WTC11 (cell line): Measurements from ENCODE around the gene CWF19L2. TPM values are rescaled to one million over a fixed set of nuclear protein-coding genes. Genes with fewer than 3 reads are reported as not detected.

Source experiments
- ATAC-seq: fragments of 200-7000 bp; cut with Tn5 transposase; 2 replicates; pipeline ENCODE4 v1.10.0; 2021; ENCODE audit warnings: mild to moderate bottlenecking, moderate library complexity
- CTCF ChIA-PET: fragments of 300-600 bp; sonication (Branson Sonifier 250); formaldehyde crosslinking; loops from one replicate; lab custom pipeline; 2021; ENCODE audit warnings: antibody characterized with exemption; lab: Charles Lee
- POLR2A ChIA-PET: fragments of 350-600 bp; sonication (Branson Sonifier 250); formaldehyde crosslinking; loops from one replicate; lab custom pipeline; 2021; ENCODE audit warnings: antibody characterized with exemption; lab: Charles Lee
- DNase-seq: peaks from one replicate; pipeline ENCODE4 v3.0.0; 2021; ENCODE audit warnings: low spot score
- H3K27ac Mint-ChIP-seq: 2 replicates; pipeline ENCODE4 v1.8.0; 2021; ENCODE audit warnings: mixed read lengths
- H3K27me3 Mint-ChIP-seq: 2 replicates; pipeline ENCODE4 v1.8.0; 2021; ENCODE audit warnings: low read depth, mild to moderate bottlenecking, moderate library complexity, mixed read lengths
- H3K36me3 Mint-ChIP-seq: 2 replicates; pipeline ENCODE4 v1.8.0; 2021; ENCODE audit warnings: mixed read lengths
- H3K4me1 Mint-ChIP-seq: 2 replicates; pipeline ENCODE4 v1.8.0; 2022; ENCODE audit warnings: mixed read lengths
- H3K4me3 Mint-ChIP-seq: 2 replicates; pipeline ENCODE4 v1.8.0; 2021; ENCODE audit warnings: mild to moderate bottlenecking, moderate library complexity, mixed read lengths
- H3K9me3 Mint-ChIP-seq: 2 replicates; pipeline ENCODE4 v1.8.0; 2021; ENCODE audit warnings: mixed read lengths
- AFF4 ChIP-seq: sonication (generic); formaldehyde crosslinking; IDR thresholded peaks from 2 replicates; pipeline ENCODE4 v1.8.1; 2023; ENCODE audit warnings: mild to moderate bottlenecking, missing genetic modification reagents, borderline replicate concordance
- ATF6 ChIP-seq: sonication (generic); formaldehyde crosslinking; IDR thresholded peaks from 2 replicates; pipeline ENCODE4 v1.8.1; 2023; ENCODE audit warnings: mild to moderate bottlenecking, missing genetic modification reagents
- CREB1 ChIP-seq: sonication (generic); formaldehyde crosslinking; IDR thresholded peaks from 2 replicates; pipeline ENCODE4 v1.8.0; 2023; ENCODE audit warnings: mild to moderate bottlenecking, missing genetic modification reagents
- CTCF ChIP-seq: fragments of 200-600 bp; IDR thresholded peaks from 2 replicates; pipeline ENCODE4 v1.8.0; 2022; ENCODE audit warnings: antibody characterized with exemption
- ESRRA ChIP-seq: sonication (generic); formaldehyde crosslinking; IDR thresholded peaks from 2 replicates; pipeline ENCODE4 v1.8.1; 2022; ENCODE audit warnings: mild to moderate bottlenecking, missing genetic modification reagents, borderline replicate concordance
- ETV6 ChIP-seq: sonication (generic); formaldehyde crosslinking; IDR thresholded peaks from 2 replicates; pipeline ENCODE4 v1.8.1; 2022; ENCODE audit warnings: mild to moderate bottlenecking, missing genetic modification reagents
- FOXJ3 ChIP-seq: sonication (generic); formaldehyde crosslinking; IDR thresholded peaks from 2 replicates; pipeline ENCODE4 v1.9.0; 2021; ENCODE audit warnings: missing genetic modification reagents, mild to moderate bottlenecking, borderline replicate concordance
- FOXP1 ChIP-seq: sonication (generic); formaldehyde crosslinking; IDR thresholded peaks from 2 replicates; pipeline ENCODE4 v1.8.0; 2022; ENCODE audit warnings: missing genetic modification reagents, mild to moderate bottlenecking, moderate library complexity, borderline replicate concordance
- JAZF1 ChIP-seq: fragments of 250-450 bp; sonication (Bioruptor Pico); IDR thresholded peaks from 2 replicates; pipeline ENCODE4 v1.9.0; 2021; ENCODE audit warnings: moderate library complexity, mild to moderate bottlenecking, inconsistent platforms
- KAT7 ChIP-seq: sonication (generic); formaldehyde crosslinking; IDR thresholded peaks from 2 replicates; pipeline ENCODE4 v1.8.1; 2023; ENCODE audit warnings: missing genetic modification reagents, mild to moderate bottlenecking, borderline replicate concordance
- MAX ChIP-seq: sonication (generic); formaldehyde crosslinking; IDR thresholded peaks from 2 replicates; pipeline ENCODE4 v1.8.0; 2022; ENCODE audit warnings: mild to moderate bottlenecking, missing genetic modification reagents
- MYBL2 ChIP-seq: sonication (generic); formaldehyde crosslinking; IDR thresholded peaks from 2 replicates; pipeline ENCODE4 v1.8.1; 2023; ENCODE audit warnings: mild to moderate bottlenecking, moderate library complexity, missing genetic modification reagents
- NFE2L1 ChIP-seq: sonication (generic); formaldehyde crosslinking; IDR thresholded peaks from 2 replicates; pipeline ENCODE4 v1.8.1; 2023; ENCODE audit warnings: missing genetic modification reagents
- NR2C2 ChIP-seq: sonication (generic); formaldehyde crosslinking; IDR thresholded peaks from 2 replicates; pipeline ENCODE4 v1.8.0; 2022; ENCODE audit warnings: mild to moderate bottlenecking, missing genetic modification reagents
- NR3C1 ChIP-seq: sonication (generic); formaldehyde crosslinking; conservative IDR thresholded peaks from 2 replicates; pipeline ENCODE4 v1.8.1; 2023; ENCODE audit warnings: low read depth, mild to moderate bottlenecking, missing genetic modification reagents
- PRRX2 ChIP-seq: fragments of 250-450 bp; sonication (Bioruptor Pico); IDR thresholded peaks from 2 replicates; pipeline ENCODE4 v1.8.0; 2021; ENCODE audit warnings: mild to moderate bottlenecking
- SP1 ChIP-seq: sonication (generic); formaldehyde crosslinking; conservative IDR thresholded peaks from 2 replicates; pipeline ENCODE4 v1.8.1; 2022; ENCODE audit warnings: missing genetic modification reagents
- STAT6 ChIP-seq: sonication (generic); formaldehyde crosslinking; conservative IDR thresholded peaks from 2 replicates; pipeline ENCODE4 v1.8.1; 2023; ENCODE audit warnings: mild to moderate bottlenecking, low read depth, missing genetic modification reagents, moderate library complexity
- USF1 ChIP-seq: sonication (generic); formaldehyde crosslinking; IDR thresholded peaks from 2 replicates; pipeline ENCODE4 v1.8.0; 2022; ENCODE audit warnings: mild to moderate bottlenecking, missing genetic modification reagents
- ZBTB21 ChIP-seq: sonication (generic); formaldehyde crosslinking; IDR thresholded peaks from 2 replicates; pipeline ENCODE4 v1.8.1; 2023; ENCODE audit warnings: mild to moderate bottlenecking, missing genetic modification reagents, borderline replicate concordance
- ZMAT4 ChIP-seq: fragments of 250-450 bp; sonication (Bioruptor Pico); IDR thresholded peaks from 2 replicates; pipeline ENCODE4 v1.9.0; 2021; ENCODE audit warnings: mild to moderate bottlenecking
- ZNF219 ChIP-seq: sonication (generic); formaldehyde crosslinking; IDR thresholded peaks from 2 replicates; pipeline ENCODE4 v1.8.0; 2023; ENCODE audit warnings: missing genetic modification reagents, mild to moderate bottlenecking, borderline replicate concordance
- ZNF232 ChIP-seq: sonication (generic); formaldehyde crosslinking; IDR thresholded peaks from 2 replicates; pipeline ENCODE4 v1.8.0; 2022; ENCODE audit warnings: mild to moderate bottlenecking, missing genetic modification reagents
- ZSCAN18 ChIP-seq: fragments of 250-450 bp; sonication (Bioruptor Pico); IDR thresholded peaks from 2 replicates; pipeline ENCODE4 v2.1.2; 2022; ENCODE audit warnings: mild to moderate bottlenecking, moderate library complexity
- total RNA-seq: library from RNA; stranded (reverse); gene quantifications from 3 replicates; pipeline ENCODE4 v1.2.3, GENCODE V29; 2021

CWF19L2 gene
- total RNA-seq, 1 experiment from 2014 or later: 16.2 TPM

- DNase-seq (no peak), ATAC-seq (no peak)
- Mint-ChIP-seq H3K27me3 (no peaks in the 10 kb centered on the region), H3K27ac (no peak overlapping the region), H3K4me3 (no peak overlapping the region), H3K4me1 (no peaks in the 10 kb centered on the region), H3K36me3 (no peaks in the 10 kb centered on the region), H3K9me3 (no peaks in the 10 kb centered on the region)
- TF ChIP-seq KAT7 (CRISPR knock-in tag) (no peak), ATF6 (no peak), FOXP1 (no peak), MYBL2 (CRISPR knock-in tag) (no peak), MAX (CRISPR knock-in tag) (no peak), ZNF219 (CRISPR knock-in tag) (no peak), AFF4 (CRISPR knock-in tag) (no peak), ESRRA (CRISPR knock-in tag) (no peak), JAZF1 (CRISPR knock-in tag) (no peak), ZSCAN18 (CRISPR knock-in tag) (no peak), USF1 (no peak), NR2C2 (CRISPR knock-in tag) (no peak), FOXJ3 (no peak), ETV6 (CRISPR knock-in tag) (no peak), CTCF (no peak)
- ChIA-PET POLR2A (no interaction called here), CTCF (no interaction called here)
Observed at GRCh38 chr11:107354780-107355179, 102.8 kb downstream of the CWF19L2 start.

- peaks cover 3% of the 10 kb centered on the region for H3K36me3 Mint-ChIP-seq
- no peak overlapping the region for H3K4me3 Mint-ChIP-seq
- no peak for DNase-seq
- CTCF ChIA-PET: no interaction called here
- 0 out of 2 replicates have a peak, but pooled peaks have one; percentile 50 for ATAC-seq
- H3K9me3 Mint-ChIP-seq: peaks cover 5% of the 10 kb centered on the region
- H3K27ac Mint-ChIP-seq: no peak overlapping the region
- H3K4me1 Mint-ChIP-seq: no peaks in the 10 kb centered on the region
- POLR2A ChIA-PET: no interaction called here
- no peaks in the 10 kb centered on the region for H3K27me3 Mint-ChIP-seq
- TF ChIP-seq ESRRA (CRISPR knock-in tag) (no peak), NFE2L1 (no peak), SP1 (CRISPR knock-in tag) (no peak), ETV6 (CRISPR knock-in tag) (no peak), CREB1 (CRISPR knock-in tag) (no peak), ZMAT4 (no peak), PRRX2 (no peak), STAT6 (CRISPR knock-in tag) (no peak), ZNF232 (CRISPR knock-in tag) (no peak), NR3C1 (CRISPR knock-in tag) (no peak), ZBTB21 (CRISPR knock-in tag) (no peak)
Observed at GRCh38 chr11:107337917-107338316, 119.7 kb downstream of the CWF19L2 start.
